A549 (cell line): ENCODE results near the gene THUMPD3. TPM values are rescaled to one million over a fixed set of nuclear protein-coding genes. Genes with fewer than 3 reads are reported as not detected.

ENCODE experiments used
- ATAC-seq, 2 experiments: fragments of 200-7000 bp in 1 of 2; fragments of >200 bp in 1 of 2; cut with Nextera tagmentation in 1 of 2; cut with Tn5 transposase in 1 of 2; 3 replicates each; pipeline versions ENCODE4 v1.8.0 to v1.9.1; 2018 to 2020; ENCODE audit warnings: mild to moderate bottlenecking in 1 of 2, moderate library complexity in 1 of 2
- CTCF ChIA-PET: fragments of 300-600 bp; sonication (Branson Sonifier 250); formaldehyde crosslinking; extraction: SDS; loops from one replicate; lab custom pipeline; 2021; ENCODE audit warnings: antibody characterized with exemption, inconsistent platforms; lab: Yijun Ruan, JAX
- POLR2A ChIA-PET: fragments of 350-600 bp; formaldehyde crosslinking; extraction: SDS; loops from one replicate; lab custom pipeline; 2021; ENCODE audit warnings: antibody characterized with exemption, inconsistent platforms; lab: Yijun Ruan, JAX
- DNase-seq, 2 experiments: peaks; one replicate each; pipeline versions ENCODE4 v3.0.0 to v3.0.0-alpha.2; 2011 to 2016; ENCODE audit warnings: low read depth in 1 of 2, low spot score in 1 of 2
- FAIRE-seq: peaks from 2 replicates; lab custom pipeline; 2011; peaks lifted over from hg19 to GRCh38; lab: Jason Lieb, UNC
- H3K27ac ChIP-seq, 2 experiments: fragments of >200 bp; sonication (Bioruptor Twin); formaldehyde crosslinking; 3 replicates each; pipeline ENCODE4 v1.5.1; 2016 to 2017
- H3K4me1 ChIP-seq: fragments of >200 bp; sonication (Bioruptor Twin); formaldehyde crosslinking; 3 replicates; pipeline ENCODE4 v1.6.1; 2016
- H3K4me2 ChIP-seq: fragments of >200 bp; sonication (Bioruptor Twin); formaldehyde crosslinking; 3 replicates; pipeline ENCODE4 v1.6.1; 2016
- H3K4me3 ChIP-seq: fragments of >200 bp; sonication (Bioruptor Twin); formaldehyde crosslinking; 3 replicates; pipeline ENCODE4 v1.5.1; 2016
- H3K9me3 ChIP-seq: fragments of >200 bp; sonication (Bioruptor Twin); formaldehyde crosslinking; 3 replicates; pipeline ENCODE4 v1.6.1; 2016
- CBX8 ChIP-seq: fragments of 200-600 bp; sonication (generic); IDR thresholded peaks from 2 replicates; pipeline ENCODE4 v1.6.1; 2016
- CEBPB ChIP-seq, 2 experiments: fragments of >200 bp in 1 of 2; sonication (Bioruptor Twin) in 1 of 2; formaldehyde crosslinking in 1 of 2; IDR thresholded peaks; 2 replicates each; pipeline ENCODE4 v1.6.1; 2012 to 2016
- HEYL ChIP-seq: fragments of 250-450 bp; sonication (Bioruptor Pico); IDR thresholded peaks from 2 replicates; pipeline ENCODE4 v1.8.0; 2021; ENCODE audit warnings: mild to moderate bottlenecking, moderate library complexity
- KDM5A ChIP-seq: fragments of 200-600 bp; sonication (generic); IDR thresholded peaks from 2 replicates; pipeline ENCODE4 v1.6.1; 2016; ENCODE audit warnings: antibody characterized with exemption, mild to moderate bottlenecking
- PHF8 ChIP-seq: fragments of 200-600 bp; sonication (generic); IDR thresholded peaks from 2 replicates; pipeline ENCODE4 v1.6.1; 2016; ENCODE audit warnings: low read depth, mild to moderate bottlenecking, antibody characterized with exemption, moderate library complexity, borderline replicate concordance
- RARB ChIP-seq: fragments of 250-450 bp; sonication (Bioruptor Pico); IDR thresholded peaks from 2 replicates; pipeline ENCODE4 v1.8.0; 2021; ENCODE audit warnings: mild to moderate bottlenecking, moderate library complexity
- RFX5 ChIP-seq: fragments of 450-650 bp; IDR thresholded peaks from 2 replicates; pipeline ENCODE4 v1.7.1; 2014; ENCODE audit warnings: antibody characterized with exemption, mild to moderate bottlenecking, moderate library complexity
- ZNF302 ChIP-seq: fragments of 250-450 bp; sonication (Bioruptor Pico); IDR thresholded peaks from 2 replicates; pipeline ENCODE4 v1.9.0; 2021; ENCODE audit warnings: inconsistent platforms, mild to moderate bottlenecking, moderate library complexity
- WGBS: methylation state at CpG from one replicate; pipeline ENCODE4 v1.1.6; 2017; ENCODE audit errors: missing lambda C conversion rate; 5-methylcytosine and 5-hydroxymethylcytosine counted together
- polyA plus RNA-seq, 4 experiments: library from polyadenylated mRNA; depleted of rRNA in 3 of 4; stranded (reverse); fragments of >200 nt; fragmentation: RNase III in 1 of 4; extraction: RNeasy Plus Mini Kit Qiagen cat#74134 plus additional on column Dnase treatment in 1 of 4; gene quantifications; 2 replicates in 3 of 4; 3 replicates in 1 of 4; pipeline ENCODE4 v1.2.3, GENCODE V29; 2011 to 2017
- TF ChIP-seq, protein P1 (sequence below): fragments of >200 bp; sonication (Bioruptor Twin); formaldehyde crosslinking; IDR thresholded peaks from 3 replicates; pipeline ENCODE4 v1.6.1; 2016
- TF ChIP-seq, protein P2 (sequence below): IDR thresholded peaks from 2 replicates; pipeline ENCODE4 v1.6.1; 2012

THUMPD3 gene
- polyA plus RNA-seq, 2 of the 4 experiments (the other 2 are of a cell fraction) = 53.9 to 86.0 TPM

DNA sequence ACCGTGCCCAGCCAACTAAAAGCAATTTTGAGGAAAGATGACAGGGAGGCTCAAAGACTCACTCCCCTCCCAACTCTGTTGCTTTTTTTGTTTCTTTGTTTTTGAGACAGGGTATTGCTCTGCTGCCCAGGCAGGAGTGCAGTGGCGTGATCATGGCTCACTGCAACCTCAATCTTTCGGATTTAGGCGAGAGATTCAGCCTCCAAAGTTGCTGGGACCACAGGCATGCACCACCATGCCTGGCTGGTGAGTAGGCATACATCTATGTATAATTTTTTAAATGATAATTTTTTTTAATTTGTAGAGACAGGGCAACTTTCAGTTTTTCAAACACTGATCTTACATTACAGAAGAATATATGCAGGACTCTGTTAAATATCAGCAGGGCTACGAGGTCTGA lies 15.8 kb upstream of the THUMPD3 start:
- Histone ChIP-seq H3K4me3 (no peak overlapping the region), H3K27ac (no peak overlapping the region), H3K4me2 (no peak overlapping the region), H3K9me3 (no peaks in the 10 kb centered on the region), H3K4me1 (peaks cover 4% of the 10 kb centered on the region; the same call in 2 of the 3 replicates)
- TF ChIP-seq RFX5 (no peak), RARB (CRISPR knock-in tag) (no peak)
- TF ChIP-seq, protein P1, sequence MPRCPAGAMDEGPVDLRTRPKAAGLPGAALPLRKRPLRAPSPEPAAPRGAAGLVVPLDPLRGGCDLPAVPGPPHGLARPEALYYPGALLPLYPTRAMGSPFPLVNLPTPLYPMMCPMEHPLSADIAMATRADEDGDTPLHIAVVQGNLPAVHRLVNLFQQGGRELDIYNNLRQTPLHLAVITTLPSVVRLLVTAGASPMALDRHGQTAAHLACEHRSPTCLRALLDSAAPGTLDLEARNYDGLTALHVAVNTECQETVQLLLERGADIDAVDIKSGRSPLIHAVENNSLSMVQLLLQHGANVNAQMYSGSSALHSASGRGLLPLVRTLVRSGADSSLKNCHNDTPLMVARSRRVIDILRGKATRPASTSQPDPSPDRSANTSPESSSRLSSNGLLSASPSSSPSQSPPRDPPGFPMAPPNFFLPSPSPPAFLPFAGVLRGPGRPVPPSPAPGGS = no peak
- FAIRE-seq = no peak
- 70% methylated on average over 5 of the region's 5 CpGs for WGBS
- POLR2A ChIA-PET = interaction anchor here (0.7 to 1.0 kb wide), 2 partner anchors 16 kb away, joined by 5 to 7 read pairs; partner anchors contain the start of gene THUMPD3
- ATAC-seq = no peak
- CTCF ChIA-PET = interaction anchor here (1.9 kb wide), 1 partner anchor 156 kb away, joined by 6 read pairs; no protein-coding TSS in a partner anchor
- DNase-seq = no peak

DNA sequence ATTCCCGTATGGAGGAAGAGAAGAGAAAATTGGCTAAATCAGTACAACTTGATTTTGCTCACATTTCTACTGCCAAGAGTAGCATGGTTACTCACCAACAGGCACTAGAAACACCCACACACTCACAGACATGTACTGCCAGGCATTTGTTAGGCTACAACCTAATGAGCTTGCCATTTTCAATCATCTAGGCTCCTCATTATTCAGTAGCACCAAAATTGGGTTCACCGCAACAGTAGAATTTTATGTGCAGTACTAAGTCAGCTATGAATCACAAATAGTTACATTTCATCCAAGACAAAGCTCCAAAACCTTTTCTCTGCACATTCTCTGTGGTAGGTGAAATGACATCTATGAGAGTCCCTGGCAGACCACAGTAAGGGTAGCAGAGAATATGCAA lies 15.0 kb upstream of the THUMPD3 start:
- WGBS = 64% methylated on average over 2 of the region's 2 CpGs
- CTCF ChIA-PET = interaction anchor here (1.9 kb wide), 1 partner anchor 155 kb away, joined by 6 read pairs; no protein-coding TSS in a partner anchor
- no peak for DNase-seq

DNA sequence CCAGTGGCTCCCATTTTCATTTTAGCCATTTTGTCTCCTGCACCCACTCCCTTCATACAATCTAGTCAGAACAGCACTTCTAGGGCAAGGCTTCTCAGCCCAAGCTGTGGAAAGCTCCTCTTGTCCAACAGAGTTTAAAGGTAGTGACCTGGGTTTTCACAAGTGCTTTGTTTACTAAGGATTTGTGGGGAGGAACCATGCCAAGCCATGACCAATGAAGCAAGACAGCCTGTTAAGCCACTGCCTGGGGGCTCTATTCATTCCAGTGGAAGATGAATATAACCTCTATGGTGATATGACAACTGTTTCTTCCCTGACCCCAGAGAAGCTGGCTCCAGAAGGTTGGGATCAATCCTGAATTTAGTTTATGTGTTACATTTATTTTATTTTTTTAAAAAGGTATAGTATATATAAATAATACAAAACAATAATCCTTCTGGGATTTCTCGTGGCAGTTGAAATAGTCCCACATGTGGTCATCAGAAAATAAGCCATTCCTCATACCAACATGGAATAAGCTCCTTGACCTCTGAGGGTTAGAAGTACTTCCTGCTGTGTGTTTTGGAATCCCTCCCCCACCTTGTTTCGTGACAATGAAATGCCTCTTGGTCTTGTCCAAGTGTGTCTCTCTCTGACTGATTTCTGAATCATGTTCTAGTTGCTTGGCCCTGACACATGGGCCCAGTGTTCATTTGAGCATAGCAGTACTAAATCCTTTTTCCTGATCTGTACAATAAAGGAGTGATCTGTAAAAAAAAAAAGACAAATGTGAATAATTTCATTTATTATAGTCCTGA lies 13.3 kb upstream of the THUMPD3 start:
- Histone ChIP-seq H3K4me2 (no peak overlapping the region), H3K4me3 (no peak overlapping the region), H3K27ac (no peak overlapping the region), H3K4me1 (peaks cover 19% of the 10 kb centered on the region), H3K9me3 (no peaks in the 10 kb centered on the region)
- TF ChIP-seq, protein P1 = no peak
- DNase-seq (no peak), FAIRE-seq (no peak), ATAC-seq (no peak)
- CTCF ChIA-PET = interaction anchor here (0.6 to 1.8 kb wide), 5 partner anchors 13 to 421 kb away, joined by 3 to 4 read pairs (median 3); no protein-coding TSS in a partner anchor
- POLR2A ChIA-PET = no interaction called here
- WGBS = 42% methylated on average over 2 of the region's 2 CpGs

More for the DNA sequence above, 15.0 kb upstream of the THUMPD3 start:
- Histone ChIP-seq H3K4me3 (no peak overlapping the region), H3K4me2 (no peak overlapping the region), H3K9me3 (no peaks in the 10 kb centered on the region), H3K4me1 (peaks cover 5% of the 10 kb centered on the region; the same call in 2 of the 3 replicates), H3K27ac (no peak overlapping the region)
- no peak for FAIRE-seq
- no peak for ATAC-seq
- no peak for TF ChIP-seq CBX8
- TF ChIP-seq CEBPB (IDR thresholded peaks at IDR 0.05) = no peak
- no peak for TF ChIP-seq KDM5A
- TF ChIP-seq PHF8 = no peak
- POLR2A ChIA-PET = interaction anchor here (0.7 kb wide), 1 partner anchor 15 kb away, joined by 5 read pairs; the partner anchor contains the start of gene THUMPD3

DNA sequence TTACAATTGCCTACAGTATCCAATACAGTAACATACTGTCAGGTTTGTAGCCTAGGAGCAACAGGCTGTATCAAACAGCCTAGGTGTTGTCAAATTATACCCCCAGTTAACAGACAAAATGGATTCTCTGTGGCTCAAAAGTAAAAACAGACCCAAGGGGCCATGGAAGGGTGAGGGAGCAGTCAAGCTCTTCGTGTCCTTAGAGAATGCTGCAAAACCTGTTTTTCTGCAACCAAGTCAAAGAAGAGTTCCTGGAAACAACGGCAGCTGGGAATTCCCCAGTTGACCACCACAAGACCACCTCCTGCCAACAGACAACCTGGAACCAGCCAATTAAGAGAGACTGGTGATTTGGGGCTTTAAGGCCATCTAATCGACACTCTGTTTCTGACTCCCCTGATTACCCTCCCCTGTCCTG lies 11.1 kb upstream of the THUMPD3 start:
- Histone ChIP-seq H3K27ac (no peak overlapping the region), H3K9me3 (no peaks in the 10 kb centered on the region), H3K4me2 (no peak overlapping the region), H3K4me3 (no peak overlapping the region), H3K4me1 (peaks cover 26% of the 10 kb centered on the region)
- TF ChIP-seq ZNF302 (CRISPR knock-in tag) (no peak), KDM5A (no peak), HEYL (no peak)
- TF ChIP-seq, protein P2, sequence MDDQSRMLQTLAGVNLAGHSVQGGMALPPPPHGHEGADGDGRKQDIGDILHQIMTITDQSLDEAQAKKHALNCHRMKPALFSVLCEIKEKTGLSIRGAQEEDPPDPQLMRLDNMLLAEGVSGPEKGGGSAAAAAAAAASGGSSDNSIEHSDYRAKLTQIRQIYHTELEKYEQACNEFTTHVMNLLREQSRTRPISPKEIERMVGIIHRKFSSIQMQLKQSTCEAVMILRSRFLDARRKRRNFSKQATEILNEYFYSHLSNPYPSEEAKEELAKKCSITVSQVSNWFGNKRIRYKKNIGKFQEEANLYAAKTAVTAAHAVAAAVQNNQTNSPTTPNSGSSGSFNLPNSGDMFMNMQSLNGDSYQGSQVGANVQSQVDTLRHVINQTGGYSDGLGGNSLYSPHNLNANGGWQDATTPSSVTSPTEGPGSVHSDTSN = no peak
- POLR2A ChIA-PET = interaction anchor here (2.0 kb wide), 1 partner anchor 11 kb away, joined by 13 read pairs; the partner anchor contains the start of gene THUMPD3
- no peak for DNase-seq
- FAIRE-seq = no peak
- WGBS = 53% methylated on average over 3 of the region's 3 CpGs
- CTCF ChIA-PET = interaction anchor here (0.5 to 3.2 kb wide), 10 partner anchors 9 to 562 kb away, joined by 3 to 29 read pairs (median 8); partner anchors contain the start of gene THUMPD3
- no peak for ATAC-seq
